Measurements from ENCODE around the gene MROH9.

The MROH9 gene

GRCh38 chr1:171084091-171084490 lies 148.8 kb downstream of the MROH9 start:
- Mint-ChIP-seq H3K27me3 (peaks cover 6% of the 10 kb centered on the region), H3K4me1 (ENCODE audit: low read depth) (no peaks in the 10 kb centered on the region), H3K9me3 (ENCODE audit: low read depth) (no peaks in the 10 kb centered on the region), H3K36me3 (no peaks in the 10 kb centered on the region), H3K27ac (no peak overlapping the region), H3K4me3 (no peak overlapping the region)

DNA sequence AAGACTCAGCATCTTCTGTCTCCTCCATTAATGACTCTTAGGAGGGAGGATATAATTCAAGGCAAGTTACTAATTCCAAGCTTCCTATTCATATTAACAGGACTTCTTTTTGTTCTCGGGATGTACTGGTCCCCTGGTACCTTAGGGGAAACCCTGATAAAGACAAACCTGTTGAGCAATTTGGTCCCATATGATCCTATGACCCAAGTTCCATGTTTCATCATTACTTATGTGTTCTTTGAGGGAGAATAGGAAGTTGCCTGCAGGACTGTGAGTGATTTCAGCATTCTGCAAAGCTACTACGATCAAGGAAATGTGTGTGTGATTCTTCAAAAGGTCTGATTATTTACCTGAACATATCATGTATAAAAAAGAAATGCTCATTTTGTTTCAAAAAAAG lies 149.5 kb downstream of the MROH9 start:
- Mint-ChIP-seq H3K36me3 (no peaks in the 10 kb centered on the region), H3K27ac (no peak overlapping the region), H3K9me3 (ENCODE audit: low read depth) (no peaks in the 10 kb centered on the region), H3K4me3 (no peak overlapping the region), H3K4me1 (ENCODE audit: low read depth) (no peaks in the 10 kb centered on the region), H3K27me3 (peaks cover 4% of the 10 kb centered on the region)

GRCh38 chr1:171087896-171088295 lies 152.6 kb downstream of the MROH9 start:
- H3K4me3 Mint-ChIP-seq, result no peak overlapping the region
- no peaks in the 10 kb centered on the region for H3K36me3 Mint-ChIP-seq
- no peaks in the 10 kb centered on the region for H3K4me1 Mint-ChIP-seq (ENCODE audit: low read depth)
- peaks cover 2% of the 10 kb centered on the region for H3K27me3 Mint-ChIP-seq
- H3K9me3 Mint-ChIP-seq (ENCODE audit: low read depth), result no peaks in the 10 kb centered on the region
- H3K27ac Mint-ChIP-seq, result no peak overlapping the region

DNA sequence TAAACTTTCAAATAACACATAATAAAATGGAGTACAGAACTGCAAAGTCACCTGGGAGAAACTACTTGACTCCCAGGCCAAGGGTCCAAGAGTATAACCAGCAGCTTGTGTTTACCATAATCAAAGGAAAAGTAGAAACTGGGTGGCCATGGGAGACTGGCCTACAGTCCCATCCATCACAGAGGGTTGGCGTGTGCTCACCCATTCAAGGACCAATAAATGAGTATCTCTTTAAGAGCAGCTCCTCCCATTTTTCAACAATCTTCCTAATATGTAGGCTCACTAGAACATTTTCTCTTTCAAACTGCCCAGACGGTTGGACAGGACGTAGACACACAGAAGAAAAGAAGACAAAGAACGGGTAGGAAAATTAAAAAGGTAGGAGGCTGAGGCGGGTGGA lies 155.3 kb downstream of the MROH9 start, which contains the start of gene FMO3:
TSS of gene FMO3 (plus strand) at position 302 of the 400 bp plus-strand sequence. CDS start 1,754 bp downstream, outside the sequence.
- Mint-ChIP-seq H3K27ac (no peak within 1 kb of the TSS), H3K27me3 (no peaks in the 10 kb centered on the region), H3K9me3 (ENCODE audit: low read depth) (no peaks in the 10 kb centered on the region), H3K36me3 (no peaks in the 10 kb centered on the region), H3K4me3 (no peak within 1 kb of the TSS), H3K4me1 (ENCODE audit: low read depth) (no peaks in the 10 kb centered on the region)

DNA sequence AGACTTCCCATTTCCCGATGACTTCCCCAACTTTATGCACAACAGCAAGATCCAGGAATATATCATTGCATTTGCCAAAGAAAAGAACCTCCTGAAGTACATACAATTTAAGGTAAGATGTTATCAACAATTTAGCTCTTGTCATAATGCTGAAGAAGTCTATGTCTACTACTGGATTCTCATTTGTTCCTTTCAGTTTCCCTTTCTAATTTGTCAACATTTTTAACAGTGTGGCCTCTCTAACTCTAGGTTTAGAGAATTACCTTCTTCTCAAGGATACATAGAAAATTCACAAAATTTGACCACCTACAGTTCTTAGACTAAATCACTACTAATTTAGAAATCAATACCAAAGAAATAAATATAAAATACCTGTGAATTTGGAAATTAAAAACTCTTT lies 168.5 kb downstream of the MROH9 start:
- Mint-ChIP-seq H3K9me3 (ENCODE audit: low read depth) (no peaks in the 10 kb centered on the region), H3K4me3 (no peak overlapping the region), H3K27ac (no peak overlapping the region), H3K4me1 (ENCODE audit: low read depth) (no peaks in the 10 kb centered on the region), H3K36me3 (no peaks in the 10 kb centered on the region), H3K27me3 (peaks cover 8% of the 10 kb centered on the region)

- H3K4me1 Mint-ChIP-seq (ENCODE audit: low read depth), result no peaks in the 10 kb centered on the region
- peaks cover 14% of the 10 kb centered on the region for H3K27me3 Mint-ChIP-seq
- no peaks in the 10 kb centered on the region for H3K9me3 Mint-ChIP-seq (ENCODE audit: low read depth)
- H3K27ac Mint-ChIP-seq, result no peak overlapping the region
- H3K36me3 Mint-ChIP-seq, result no peaks in the 10 kb centered on the region
- no peak overlapping the region for H3K4me3 Mint-ChIP-seq
Observed at GRCh38 chr1:171107262-171107940, 172.1 kb downstream of the MROH9 start.

GRCh38 chr1:171107969-171108368 lies 172.6 kb downstream of the MROH9 start:
- H3K4me1 Mint-ChIP-seq (ENCODE audit: low read depth), result no peaks in the 10 kb centered on the region
- H3K27me3 Mint-ChIP-seq, result peaks cover 19% of the 10 kb centered on the region
- H3K9me3 Mint-ChIP-seq (ENCODE audit: low read depth), result no peaks in the 10 kb centered on the region
- no peaks in the 10 kb centered on the region for H3K36me3 Mint-ChIP-seq
- H3K4me3 Mint-ChIP-seq, result no peak overlapping the region
- H3K27ac Mint-ChIP-seq, result no peak overlapping the region

DNA sequence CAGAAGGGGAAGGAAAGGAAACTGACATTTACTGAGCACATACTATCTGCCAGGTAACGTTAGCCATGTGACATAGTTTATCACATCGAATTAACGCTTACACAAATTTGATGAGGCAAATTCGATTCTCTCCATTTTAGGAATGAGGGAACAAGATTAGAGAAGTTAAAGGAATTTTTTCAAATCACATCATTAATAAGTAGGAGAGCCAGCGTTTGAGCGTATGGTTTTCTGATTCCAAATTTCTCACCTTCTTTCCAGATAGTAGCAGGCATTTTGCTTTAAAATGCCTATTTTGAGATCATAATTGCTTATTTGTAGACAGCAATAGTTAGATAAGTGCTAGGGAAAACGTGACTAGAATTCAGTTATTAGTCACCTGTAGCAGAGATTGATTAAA lies 174.6 kb downstream of the MROH9 start:
- no peak overlapping the region for H3K4me3 Mint-ChIP-seq
- no peaks in the 10 kb centered on the region for H3K36me3 Mint-ChIP-seq
- no peak overlapping the region for H3K27ac Mint-ChIP-seq
- no peaks in the 10 kb centered on the region for H3K9me3 Mint-ChIP-seq (ENCODE audit: low read depth)
- H3K27me3 Mint-ChIP-seq, result peaks cover 22% of the 10 kb centered on the region
- no peaks in the 10 kb centered on the region for H3K4me1 Mint-ChIP-seq (ENCODE audit: low read depth)

DNA sequence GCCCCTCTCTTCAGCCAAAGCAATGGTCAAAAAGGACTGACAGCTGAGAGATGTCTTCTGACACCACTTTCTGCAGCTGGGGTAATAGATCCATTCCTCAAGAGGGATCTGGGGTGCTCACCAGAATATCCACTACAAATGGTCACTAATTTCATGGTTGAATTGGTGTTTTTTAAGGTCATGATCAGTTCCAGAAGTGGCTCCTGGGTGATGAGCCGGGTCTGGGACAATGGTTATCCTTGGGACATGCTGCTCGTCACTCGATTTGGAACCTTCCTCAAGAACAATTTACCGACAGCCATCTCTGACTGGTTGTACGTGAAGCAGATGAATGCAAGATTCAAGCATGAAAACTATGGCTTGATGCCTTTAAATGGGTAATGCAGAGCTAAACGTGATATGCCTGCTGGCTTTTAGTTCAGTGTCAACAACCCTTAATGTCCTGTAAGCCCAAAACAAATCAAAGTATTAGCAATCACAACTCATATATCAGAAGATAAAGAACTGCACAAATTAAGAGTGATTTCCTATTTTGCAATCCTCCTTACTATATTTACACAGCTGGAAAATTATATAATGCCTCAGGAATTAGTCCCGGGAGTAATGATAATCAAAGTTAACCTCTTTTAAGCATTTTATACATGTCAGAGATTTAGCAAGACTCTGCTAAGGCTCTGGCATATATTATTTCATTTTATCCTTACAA lies 175.4 kb downstream of the MROH9 start:
- no peaks in the 10 kb centered on the region for H3K9me3 Mint-ChIP-seq (ENCODE audit: low read depth)
- H3K4me3 Mint-ChIP-seq, result no peak overlapping the region
- peaks cover 23% of the 10 kb centered on the region for H3K27me3 Mint-ChIP-seq
- no peaks in the 10 kb centered on the region for H3K4me1 Mint-ChIP-seq (ENCODE audit: low read depth)
- H3K27ac Mint-ChIP-seq, result no peak overlapping the region
- H3K36me3 Mint-ChIP-seq, result no peaks in the 10 kb centered on the region

GRCh38 chr1:171112119-171112518 lies 176.8 kb downstream of the MROH9 start:
- Mint-ChIP-seq H3K4me1 (ENCODE audit: low read depth) (no peaks in the 10 kb centered on the region), H3K27ac (no peak overlapping the region), H3K9me3 (ENCODE audit: low read depth) (no peaks in the 10 kb centered on the region), H3K36me3 (no peaks in the 10 kb centered on the region), H3K27me3 (peaks cover 23% of the 10 kb centered on the region), H3K4me3 (no peak overlapping the region)

DNA sequence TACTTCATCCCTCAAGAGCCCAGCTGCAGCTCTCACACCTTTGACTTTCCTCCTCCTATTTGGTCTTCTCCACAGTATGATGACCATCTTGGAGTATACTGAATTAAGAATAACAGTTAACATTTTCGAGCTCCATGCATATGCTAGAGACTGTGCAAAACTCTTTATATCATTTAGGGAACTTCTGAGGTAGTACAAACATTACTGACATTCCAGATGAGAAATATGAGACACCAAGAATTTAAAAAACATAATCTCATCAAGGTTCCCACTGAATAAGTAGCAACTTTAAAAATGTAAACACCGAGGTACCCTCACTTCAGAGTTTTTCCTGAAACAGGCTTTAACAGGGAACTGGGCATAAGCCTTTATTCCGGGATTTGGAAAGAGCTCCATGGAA lies 178.0 kb downstream of the MROH9 start:
- no peaks in the 10 kb centered on the region for H3K36me3 Mint-ChIP-seq
- H3K4me1 Mint-ChIP-seq (ENCODE audit: low read depth), result no peaks in the 10 kb centered on the region
- no peaks in the 10 kb centered on the region for H3K9me3 Mint-ChIP-seq (ENCODE audit: low read depth)
- H3K27ac Mint-ChIP-seq, result no peak overlapping the region
- peaks cover 23% of the 10 kb centered on the region for H3K27me3 Mint-ChIP-seq
- H3K4me3 Mint-ChIP-seq, result no peak overlapping the region
